Epithelial cell of proximal tubule (primary cell): ENCODE measurements around the gene LINC01488. TPM values are rescaled to one million over a fixed set of nuclear protein-coding genes. Genes with fewer than 3 reads are reported as not detected.

Experiments used
- DNase-seq: peaks from one replicate; pipeline ENCODE4 v3.0.0-alpha.2; 2011; ENCODE audit warnings: low read depth
- H3K4me3 ChIP-seq: 2 replicates; pipeline ENCODE4 v1.5.1; 2011; ENCODE audit warnings: low read depth, mild to moderate bottlenecking, low read length
- CTCF ChIP-seq: conservative IDR thresholded peaks from 2 replicates; pipeline ENCODE4 v1.5.1; 2012; ENCODE audit warnings: low read depth, mild to moderate bottlenecking, low read length
- total RNA-seq: library from RNA; depleted of rRNA; stranded (reverse); fragments of >200 nt; gene quantifications from 2 replicates; pipeline ENCODE4 v1.2.3, GENCODE V29; 2015

The LINC01488 gene
- total RNA-seq, 1 donor from 2014 or later = not detected

GRCh38 chr11:69524991-69525411 lies 43.5 kb downstream of the LINC01488 start:
- H3K4me3 ChIP-seq = no peak overlapping the region
- TF ChIP-seq CTCF = no peak
- DNase-seq = no peak

- no peak for DNase-seq
- no peak overlapping the region for H3K4me3 ChIP-seq
- no peak for TF ChIP-seq CTCF
Observed at GRCh38 chr11:69525516-69526452, 44.3 kb downstream of the LINC01488 start.

GRCh38 chr11:69526453-69526810 lies 45.0 kb downstream of the LINC01488 start:
- DNase-seq = no peak
- no peak for TF ChIP-seq CTCF
- no peak overlapping the region for H3K4me3 ChIP-seq

GRCh38 chr11:69529001-69529400 lies 47.5 kb downstream of the LINC01488 start:
- H3K4me3 ChIP-seq = no peak overlapping the region
- no peak for TF ChIP-seq CTCF
- no peak for DNase-seq

- TF ChIP-seq CTCF = no peak
- H3K4me3 ChIP-seq = no peak overlapping the region
- no peak for DNase-seq
Observed at GRCh38 chr11:69530278-69531070, 49.0 kb downstream of the LINC01488 start.

GRCh38 chr11:69531071-69531716 lies 49.7 kb downstream of the LINC01488 start:
- H3K4me3 ChIP-seq = no peak overlapping the region
- no peak for TF ChIP-seq CTCF
- DNase-seq = no peak
